Type B pancreatic cell (in vitro differentiated cells): ENCODE results near the gene NEUROD1. TPM values are rescaled to one million over a fixed set of nuclear protein-coding genes. Genes with fewer than 3 reads are reported as not detected.
"Not testable (repeated sequence)": the region's sequence is repeated elsewhere in the genome, so short reads cannot be mapped to it uniquely, and the experiment has no call there.

Source experiments
- DNase-seq: peaks from one replicate; pipeline ENCODE4 v3.0.0; 2021; ENCODE audit warnings: mixed read lengths; ENCODE audit not compliant: unreplicated experiment; ENCODE audit errors: extremely low spot score
- H3K27ac Mint-ChIP-seq: 2 replicates; pipeline ENCODE4 v1.8.0; 2021; ENCODE audit warnings: mild to moderate bottlenecking, mixed read lengths
- H3K27me3 Mint-ChIP-seq: 2 replicates; pipeline ENCODE4 v1.8.0; 2021; ENCODE audit warnings: mixed read lengths
- H3K36me3 Mint-ChIP-seq: 2 replicates; pipeline ENCODE4 v1.8.0; 2021; ENCODE audit warnings: mixed read lengths
- H3K4me1 Mint-ChIP-seq: one replicate; pipeline ENCODE4 v1.8.0; 2021; ENCODE audit warnings: mixed read lengths; ENCODE audit not compliant: unreplicated experiment
- H3K4me3 Mint-ChIP-seq: 2 replicates; pipeline ENCODE4 v1.8.0; 2021; ENCODE audit warnings: mild to moderate bottlenecking, mixed read lengths
- H3K9me3 Mint-ChIP-seq: 2 replicates; pipeline ENCODE4 v1.8.0; 2021; ENCODE audit warnings: mixed read lengths
- CTCF ChIP-seq: fragments of 200-600 bp; sonication (generic); conservative IDR thresholded peaks from 2 replicates; pipeline ENCODE4 v1.5.0; 2021; ENCODE audit warnings: antibody characterized with exemption, mild to moderate bottlenecking
- long read RNA-seq: library from polyadenylated mRNA; unstranded; transcript quantifications from one replicate; pipeline ENCODE4 v2.0.0, GENCODE V29; 2020
- total RNA-seq: library from RNA; stranded (reverse); gene quantifications from 2 replicates; pipeline ENCODE4 v1.2.1, GENCODE V29; 2021; ENCODE audit warnings: low replicate concordance

The NEUROD1 gene
- total RNA-seq: 48.5 and 72.2 TPM in 2 replicates
- long read RNA-seq, transcript NEUROD1-201 (2 exons, 2,852 nt): major isoform, 253 of 294 reads
- long read RNA-seq, partial matches to known transcripts: 0 of 294 reads
- long read RNA-seq, other reads (novel, unspliced or antisense): 37 of 294 reads

GRCh38 chr2:181680055-181680936 is at the start of gene NEUROD1:
TSS of gene NEUROD1 (minus strand) at chr2:181680517. CDS start at chr2:181678860, 1,657 bp downstream.
- H3K4me3 Mint-ChIP-seq: peak within 1 kb of the TSS; percentile 84
- H3K27me3 Mint-ChIP-seq: peaks cover 93% of the 10 kb centered on the region
- peaks cover 13% of the 10 kb centered on the region for H3K36me3 Mint-ChIP-seq
- peaks cover 25% of the 10 kb centered on the region for H3K4me1 Mint-ChIP-seq
- H3K9me3 Mint-ChIP-seq: peaks cover 4% of the 10 kb centered on the region
- no peak for DNase-seq
- no peak for TF ChIP-seq CTCF
- H3K27ac Mint-ChIP-seq: peak within 1 kb of the TSS; percentile 81

- TF ChIP-seq CTCF: no peak
- no peaks in the 10 kb centered on the region for H3K4me1 Mint-ChIP-seq
- no peak for DNase-seq
- peaks cover 9% of the 10 kb centered on the region for H3K9me3 Mint-ChIP-seq
- H3K4me3 Mint-ChIP-seq: no peak overlapping the region
- no peaks in the 10 kb centered on the region for H3K36me3 Mint-ChIP-seq
- H3K27ac Mint-ChIP-seq: no peak overlapping the region
- peaks cover 8% of the 10 kb centered on the region for H3K27me3 Mint-ChIP-seq
These were observed 45.2 kb upstream of the NEUROD1 start for GRCh38 chr2:181725476-181725875.

GRCh38 chr2:181724662-181725061 is 44.3 kb upstream of the NEUROD1 start:
- no peak for TF ChIP-seq CTCF
- no peaks in the 10 kb centered on the region for H3K4me1 Mint-ChIP-seq

DNA sequence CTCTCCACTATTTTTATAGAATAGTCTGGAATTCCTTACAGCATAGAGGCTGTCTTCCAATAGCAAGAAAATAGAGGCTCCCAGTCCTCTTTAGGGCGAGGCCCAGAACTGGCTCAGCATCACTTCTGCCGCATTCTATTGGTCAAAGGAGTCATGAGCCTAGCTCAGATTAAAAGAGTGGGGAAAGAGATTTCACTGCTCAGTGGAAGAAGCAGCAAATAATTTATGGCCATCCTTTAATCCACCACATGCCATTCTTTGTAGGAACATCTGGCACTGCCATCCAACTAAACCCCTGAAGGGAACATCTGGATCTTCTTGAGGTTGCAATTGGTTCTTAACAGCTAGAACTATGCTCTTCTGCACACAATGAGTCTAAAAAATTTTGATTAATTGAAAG is 43.4 kb upstream of the NEUROD1 start:
- TF ChIP-seq CTCF: no peak
- no peak for DNase-seq
- no peaks in the 10 kb centered on the region for H3K36me3 Mint-ChIP-seq
- H3K4me3 Mint-ChIP-seq: no peak overlapping the region
- H3K4me1 Mint-ChIP-seq: no peaks in the 10 kb centered on the region
- peaks cover 8% of the 10 kb centered on the region for H3K27me3 Mint-ChIP-seq
- H3K27ac Mint-ChIP-seq: no peak overlapping the region
- H3K9me3 Mint-ChIP-seq: peaks cover 9% of the 10 kb centered on the region

More at GRCh38 chr2:181724662-181725061, 44.3 kb upstream of the NEUROD1 start:
- no peak overlapping the region for H3K27ac Mint-ChIP-seq
- H3K27me3 Mint-ChIP-seq: peaks cover 8% of the 10 kb centered on the region
- H3K4me3 Mint-ChIP-seq: no peak overlapping the region
- DNase-seq: no peak
- no peaks in the 10 kb centered on the region for H3K36me3 Mint-ChIP-seq
- H3K9me3 Mint-ChIP-seq: peaks cover 9% of the 10 kb centered on the region

GRCh38 chr2:181715033-181715630 is 34.8 kb upstream of the NEUROD1 start:
- TF ChIP-seq CTCF: peak; percentile 91
- Mint-ChIP-seq H3K36me3 (no peaks in the 10 kb centered on the region), H3K9me3 (no peaks in the 10 kb centered on the region), H3K4me3 (no peak overlapping the region), H3K27ac (no peak overlapping the region), H3K4me1 (no peaks in the 10 kb centered on the region), H3K27me3 (peaks cover 4% of the 10 kb centered on the region)
- DNase-seq: no peak

DNA sequence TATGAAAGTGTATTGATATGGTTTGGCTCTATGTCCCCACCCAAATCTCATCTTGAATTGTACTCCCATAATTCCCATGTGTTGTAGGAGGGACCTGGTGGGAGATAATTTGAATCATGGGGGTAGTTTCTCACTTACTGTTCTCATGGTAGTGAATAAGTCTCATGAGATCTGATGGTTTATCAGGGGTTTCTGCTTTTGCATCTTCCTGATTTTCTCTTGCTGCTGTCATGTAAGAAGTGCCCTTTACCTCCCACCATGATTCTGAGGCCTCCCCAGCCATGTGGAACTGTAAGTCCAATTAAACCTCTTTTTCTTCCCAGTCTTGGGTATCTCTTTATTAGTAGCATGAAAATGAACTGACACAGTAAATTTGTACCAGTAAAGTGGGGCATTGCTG is 30.7 kb upstream of the NEUROD1 start:
- not testable (repeated sequence) for DNase-seq, H3K27ac Mint-ChIP-seq, H3K27me3 Mint-ChIP-seq, H3K4me1 Mint-ChIP-seq, H3K9me3 Mint-ChIP-seq, H3K36me3 Mint-ChIP-seq, H3K4me3 Mint-ChIP-seq

- not testable (repeated sequence) for H3K4me3 Mint-ChIP-seq, H3K4me1 Mint-ChIP-seq, DNase-seq, H3K36me3 Mint-ChIP-seq, H3K9me3 Mint-ChIP-seq, H3K27ac Mint-ChIP-seq
- peaks cover 16% of the 10 kb centered on the region for H3K27me3 Mint-ChIP-seq
These were observed 22.2 kb upstream of the NEUROD1 start for GRCh38 chr2:181702519-181702918.
